Ovary (tissue), 3 donors: ENCODE results near the gene TNFRSF25.

Experiments
- CTCF ChIP-seq, 3 donors: fragments of 450-650 bp in 2 of 3; fragments of 200-600 bp in 1 of 3; IDR thresholded peaks; one replicate each; pipeline versions ENCODE4 v1.5.1 to v1.8.0; 2016 to 2022; ENCODE audit warnings: antibody characterized with exemption in 3 of 3, mild to moderate bottlenecking in 1 of 3
- POLR2A ChIP-seq: fragments of 450-650 bp; IDR thresholded peaks from one replicate; pipeline ENCODE4 v1.6.1; 2017; ENCODE audit warnings: antibody characterized with exemption, mild to moderate bottlenecking, moderate library complexity
- donor health status: DM: no; HTN: no; CAD: no.

DNA sequence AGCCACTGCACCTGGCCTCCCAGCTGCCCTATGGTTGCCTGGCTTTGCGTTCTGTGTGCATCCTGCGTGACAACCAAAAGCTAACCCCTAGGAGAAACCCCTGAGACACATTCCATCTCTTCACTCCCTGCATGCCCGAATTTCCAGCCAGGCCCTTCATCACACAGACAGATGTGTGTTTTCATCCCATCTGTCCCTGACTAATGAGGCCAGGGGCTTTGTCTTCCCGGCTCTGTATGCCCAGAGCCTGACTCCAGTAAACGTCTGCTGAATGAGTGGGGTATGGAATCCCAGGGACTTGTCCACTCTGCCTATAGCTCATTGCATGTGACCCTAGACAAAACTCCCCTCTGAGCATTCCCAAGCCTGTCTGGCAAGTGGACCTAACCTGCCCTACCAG, 31.8 kb downstream of the TNFRSF25 start:
- TF ChIP-seq POLR2A (no peak), CTCF (IDR thresholded peaks at IDR 0.05) (no peak)
